HG03442 (cell line): Measurements from ENCODE around the gene N4BP2L1.

ENCODE experiments used
- ATAC-seq: cut with Tn5 transposase; IDR thresholded peaks from one replicate; pipeline ENCODE4 v1.9.1; 2021; ENCODE audit warnings: mild to moderate bottlenecking, moderate library complexity; ENCODE audit not compliant: unreplicated experiment

The N4BP2L1 gene

DNA sequence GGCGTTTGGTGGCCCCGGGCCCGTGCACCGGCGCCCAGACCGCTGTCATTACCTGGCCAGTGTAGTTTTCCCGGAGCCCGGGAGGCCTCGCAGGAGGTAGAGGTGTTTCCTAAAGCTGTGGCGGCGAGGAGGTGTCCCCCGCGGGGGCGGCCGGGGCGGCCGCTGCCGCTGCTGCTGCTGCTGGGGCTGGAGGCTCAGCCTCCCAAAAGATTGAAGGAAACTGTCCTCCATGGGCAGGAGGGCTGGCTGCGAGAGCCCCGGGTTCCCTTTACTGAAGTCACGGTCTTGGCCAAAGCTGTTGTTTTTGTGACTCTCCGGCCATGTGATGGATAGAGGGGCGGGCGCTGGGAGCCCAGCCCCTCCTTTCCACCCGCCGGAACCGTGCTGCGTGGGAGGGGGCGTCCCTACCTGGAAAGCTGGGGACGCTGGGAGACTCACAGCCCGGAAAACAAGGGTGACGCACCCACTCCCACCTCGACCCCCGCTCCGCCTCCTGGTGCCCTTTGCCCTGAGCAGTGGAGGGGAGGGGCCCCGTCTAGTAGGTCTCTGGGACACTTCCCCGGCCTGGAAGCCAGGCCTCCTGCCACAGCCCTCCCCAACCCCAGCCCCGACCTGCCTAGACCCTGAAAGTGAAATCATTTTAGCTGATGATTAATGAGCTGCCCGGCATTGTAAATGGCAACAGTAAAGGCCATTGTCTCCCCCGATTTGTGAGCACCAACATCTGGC lies at the start of gene N4BP2L1:
Gene N4BP2L1 (minus strand): TSS at position 279 of the 729 bp plus-strand sequence. CDS start 48 bp downstream, at position 231.
- peak; percentile 60 for ATAC-seq

DNA sequence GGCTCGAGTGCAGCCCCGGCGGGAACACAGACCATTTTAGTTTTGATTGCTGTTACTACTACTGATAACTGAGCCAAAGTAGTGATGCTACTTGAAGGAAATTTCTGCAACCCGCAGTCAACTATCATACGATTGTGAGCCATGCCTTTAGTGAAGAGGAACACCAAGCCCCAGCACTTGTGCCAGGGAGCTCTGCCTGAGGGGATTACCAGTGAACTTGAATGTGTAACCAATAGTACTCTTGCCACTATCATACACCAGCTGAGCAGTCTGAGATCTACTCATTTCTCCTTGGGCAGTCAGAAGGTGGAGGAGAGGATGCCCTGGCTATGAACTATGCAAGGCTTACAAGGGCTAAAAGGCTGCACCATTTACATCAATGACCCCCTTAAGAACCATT lies 49.0 kb upstream of the N4BP2L1 start:
- ATAC-seq = no peak

DNA sequence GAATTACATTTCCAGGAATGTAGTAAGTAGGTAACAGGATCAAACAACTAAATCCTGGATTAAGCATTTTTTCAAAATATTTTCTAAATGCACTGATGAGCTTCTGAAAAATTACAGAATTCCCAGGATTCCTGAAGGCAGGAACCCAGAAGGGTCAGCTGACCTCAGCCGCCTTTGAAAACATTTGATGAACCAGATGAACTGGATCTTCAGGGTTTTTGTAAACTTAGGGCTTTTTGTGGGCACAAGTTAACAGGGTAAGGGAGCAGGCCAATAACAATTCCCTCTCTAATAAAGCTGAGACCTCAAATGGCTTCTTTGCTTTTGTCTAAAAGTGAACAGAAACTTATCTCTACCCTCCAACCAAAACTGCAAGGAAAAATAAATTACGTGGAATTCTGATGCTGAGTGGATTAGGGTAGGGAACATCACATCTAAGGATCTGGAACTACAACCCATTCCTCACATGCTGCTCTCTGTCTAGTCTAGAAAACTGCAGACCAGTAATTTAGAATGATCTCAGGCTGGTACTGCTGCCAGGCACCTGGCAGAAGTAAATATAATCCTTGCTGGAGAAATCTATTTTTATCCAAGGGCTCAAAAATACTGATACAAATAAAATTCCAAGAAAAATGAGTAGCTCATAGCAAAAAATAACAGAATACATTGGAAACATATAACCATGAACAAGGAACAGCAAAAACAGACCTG lies 48.2 kb upstream of the N4BP2L1 start:
- no peak for ATAC-seq

DNA sequence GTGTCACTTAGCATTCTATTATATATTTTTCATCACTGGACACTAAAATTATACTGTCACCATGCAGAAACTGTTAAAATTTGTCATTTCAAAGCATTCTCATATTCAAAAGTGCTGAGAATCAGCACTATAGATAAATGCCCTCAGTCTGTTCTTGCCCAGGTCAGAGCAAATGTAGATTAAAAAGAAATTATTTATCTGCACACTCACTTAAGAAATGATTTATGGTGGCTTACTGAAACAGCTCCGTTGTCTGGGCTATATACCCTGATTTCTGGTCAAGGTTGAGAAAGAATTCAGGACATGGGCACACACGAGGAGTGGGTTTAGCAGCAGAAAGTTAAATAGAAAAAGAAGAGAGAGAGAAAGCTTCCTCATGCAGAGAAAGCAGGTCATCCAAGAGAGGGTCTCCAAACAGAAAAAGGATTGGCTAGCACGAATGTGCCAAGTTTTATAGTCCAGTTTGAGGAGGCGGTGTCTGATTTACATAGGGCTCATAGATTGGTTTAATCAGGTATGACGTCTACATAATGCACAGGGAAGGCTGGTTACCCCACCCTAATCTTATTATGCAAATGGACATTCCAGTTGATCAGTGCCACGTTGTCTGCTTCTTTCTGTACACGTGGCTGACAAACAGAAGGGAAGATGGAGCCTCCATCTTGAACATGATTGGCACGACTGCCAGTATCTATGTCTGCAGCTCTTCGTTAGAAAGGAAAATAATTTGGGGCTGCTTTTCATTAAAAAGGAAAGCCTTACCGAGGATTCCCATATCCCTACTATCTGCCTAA lies 47.3 kb upstream of the N4BP2L1 start:
- no peak for ATAC-seq

DNA sequence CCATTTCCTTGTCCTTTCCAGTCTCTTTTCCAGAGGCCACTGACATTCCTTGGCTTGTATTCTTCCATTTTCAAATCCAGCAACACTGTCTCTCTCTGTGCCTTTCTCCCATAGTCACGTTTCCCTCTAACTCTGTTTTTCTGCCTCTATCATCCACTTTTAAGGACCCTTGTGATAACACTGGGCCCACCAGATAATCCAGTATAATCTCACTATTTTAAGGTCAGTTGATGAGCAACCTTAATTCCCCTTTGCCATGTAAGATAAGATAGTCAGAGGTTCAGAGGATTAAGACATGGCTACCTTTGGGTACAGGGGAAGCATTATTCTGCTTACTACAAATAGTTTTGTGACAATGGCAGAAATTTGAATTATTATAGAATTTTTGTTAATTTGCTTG lies 45.7 kb upstream of the N4BP2L1 start:
- ATAC-seq = no peak

DNA sequence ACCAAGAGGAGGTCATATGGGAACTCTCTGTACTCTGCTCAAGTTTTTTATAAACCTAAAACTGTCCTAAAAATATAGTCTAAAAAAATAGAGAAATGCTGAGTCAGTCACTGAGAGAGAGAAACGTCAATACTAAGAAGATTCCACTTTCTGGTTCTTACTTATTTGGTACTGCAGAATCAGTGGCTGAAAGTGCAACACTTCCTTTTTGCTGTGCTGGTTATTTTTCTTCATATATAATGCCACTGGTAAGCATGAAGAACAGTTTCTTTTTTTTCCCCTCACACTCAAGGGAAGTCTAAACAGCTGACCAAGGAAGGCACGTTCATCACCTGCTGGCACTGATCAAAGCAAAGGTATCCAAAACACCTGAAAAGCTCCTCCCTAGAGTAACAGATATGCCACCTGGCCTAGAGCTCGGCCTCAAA lies 44.3 kb upstream of the N4BP2L1 start:
- peak; percentile 81 for ATAC-seq

DNA sequence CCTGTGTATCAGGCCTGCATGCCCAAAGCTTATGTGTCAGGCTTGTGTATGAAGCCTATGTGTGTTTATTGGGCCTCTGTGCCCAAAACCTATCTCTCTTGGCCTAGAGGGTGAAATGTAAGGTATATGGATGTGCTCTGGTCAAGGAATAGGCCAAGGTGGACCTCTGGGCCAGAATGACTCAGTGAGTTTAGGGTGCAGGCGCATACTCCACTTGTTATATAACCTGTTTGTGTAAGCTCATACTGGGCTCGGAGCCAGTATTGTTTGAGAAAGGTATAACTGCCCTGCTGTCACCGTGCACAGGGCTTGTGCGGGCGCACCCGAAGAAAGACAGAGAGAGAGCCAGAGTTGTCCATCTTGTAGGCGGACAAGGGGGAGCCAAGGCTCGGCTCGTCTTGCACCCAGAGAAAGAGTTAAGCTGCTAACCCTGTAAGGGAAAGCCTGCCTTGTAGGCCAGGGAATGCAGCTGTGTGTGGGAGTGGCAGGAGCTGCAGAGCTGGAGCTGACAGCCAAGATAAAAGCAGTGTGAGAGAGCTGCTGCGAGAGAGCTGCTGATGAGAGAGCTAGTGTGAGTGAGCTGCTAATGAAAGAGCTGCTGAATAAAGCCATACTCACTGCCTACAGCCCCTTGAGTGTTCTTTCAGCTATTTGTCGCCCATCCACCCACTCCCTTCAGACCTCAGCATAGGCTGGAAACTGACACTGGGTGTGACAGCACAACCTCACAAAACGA lies 43.4 kb upstream of the N4BP2L1 start:
- peak; percentile 14 for ATAC-seq

DNA sequence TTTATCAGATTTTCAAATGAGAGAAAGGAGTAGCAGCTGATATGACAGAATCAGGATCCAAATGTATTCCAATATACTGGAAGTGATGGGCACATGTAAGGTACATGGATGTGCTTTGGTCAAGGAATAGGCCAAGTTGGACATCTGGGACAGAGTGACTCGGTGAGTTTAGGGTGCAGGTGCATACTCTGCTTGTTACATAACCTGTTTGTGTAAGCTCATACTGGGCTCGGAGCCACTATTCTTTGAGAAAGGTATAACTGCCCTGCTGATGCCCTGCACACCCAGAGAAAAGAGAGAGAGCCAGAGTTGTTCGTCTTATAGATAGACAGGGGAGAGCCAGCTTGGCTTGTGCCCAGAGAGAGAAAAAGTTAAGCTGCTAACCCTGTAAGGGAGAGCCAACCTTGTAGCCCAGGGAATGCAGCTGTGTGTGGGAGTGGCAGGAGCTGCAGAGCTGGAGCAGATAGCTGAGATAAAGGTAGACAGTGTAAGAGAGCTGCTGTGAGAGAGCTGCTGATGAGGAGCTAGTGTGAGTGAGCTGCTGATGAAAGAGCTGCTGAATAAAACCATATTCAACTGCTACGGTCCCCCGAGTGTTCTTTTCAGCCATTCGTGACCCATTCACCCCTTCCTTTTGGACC lies 40.7 kb upstream of the N4BP2L1 start:
- ATAC-seq = no peak

DNA sequence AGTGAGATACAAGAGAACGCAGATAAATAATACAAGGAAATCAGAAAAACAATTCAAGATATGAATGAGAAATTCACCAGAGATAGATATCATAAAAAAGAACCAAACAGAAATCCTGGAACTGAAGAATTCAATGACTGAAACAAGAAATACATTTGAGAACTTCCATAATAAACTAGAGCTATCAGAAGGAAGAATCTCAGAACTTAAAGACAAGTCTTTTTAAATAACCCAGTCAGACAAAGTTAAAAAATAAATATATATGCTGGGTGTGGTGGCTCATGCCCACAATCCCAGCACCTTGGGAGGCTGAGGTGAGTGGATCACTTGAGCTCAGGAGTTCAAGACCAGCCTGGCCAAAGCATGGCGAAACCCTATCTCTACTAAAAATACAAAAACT lies 28.7 kb upstream of the N4BP2L1 start:
- no peak for ATAC-seq

DNA sequence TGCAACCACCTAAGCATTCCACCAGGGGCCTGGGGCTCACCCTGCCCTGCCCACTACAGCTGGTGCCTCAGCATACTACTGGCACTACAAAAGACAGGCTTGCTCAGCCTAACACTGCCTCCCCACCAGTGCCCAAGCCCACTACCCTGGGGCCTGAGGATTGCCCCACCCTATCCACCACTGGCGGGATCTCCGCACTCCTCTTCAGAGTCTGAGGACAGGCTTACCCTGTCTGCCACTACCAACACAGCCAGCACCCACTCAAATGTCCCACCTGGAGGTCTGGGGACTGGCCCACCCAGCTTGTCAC lies 27.6 kb upstream of the N4BP2L1 start:
- ATAC-seq = no peak

DNA sequence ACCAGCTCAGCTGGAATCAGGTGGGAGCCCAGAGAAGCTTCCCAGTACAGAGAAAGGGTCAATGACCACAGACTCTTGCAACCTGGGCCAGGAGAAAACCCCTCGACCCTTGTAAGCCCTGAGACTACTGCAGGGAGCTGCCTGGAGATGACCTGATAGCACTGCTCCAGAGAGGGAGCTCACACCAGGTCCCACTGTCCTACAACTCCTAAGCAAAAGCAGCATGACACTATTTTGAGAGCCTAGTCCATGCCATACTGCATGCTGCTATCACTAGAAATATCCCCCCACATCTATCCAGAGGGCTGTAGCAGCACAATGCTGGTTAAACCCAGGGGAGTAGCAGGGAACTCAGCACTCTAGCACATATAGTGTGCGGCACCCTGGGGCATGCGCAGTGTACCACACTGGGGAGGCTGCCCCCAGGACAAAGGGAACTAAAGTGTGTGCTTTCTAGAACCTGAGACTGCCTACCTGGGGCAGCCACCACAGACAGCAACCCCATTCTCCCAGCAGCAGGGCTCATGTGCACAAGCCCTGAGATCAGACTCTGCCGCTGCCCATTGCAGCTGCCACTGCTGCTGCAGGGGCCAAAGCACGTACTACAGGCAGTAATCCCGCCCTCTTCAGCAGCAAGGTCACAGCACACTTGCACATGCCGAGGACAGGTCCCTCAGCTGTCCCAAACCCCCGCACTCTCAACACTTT lies 27.1 kb upstream of the N4BP2L1 start:
- no peak for ATAC-seq

DNA sequence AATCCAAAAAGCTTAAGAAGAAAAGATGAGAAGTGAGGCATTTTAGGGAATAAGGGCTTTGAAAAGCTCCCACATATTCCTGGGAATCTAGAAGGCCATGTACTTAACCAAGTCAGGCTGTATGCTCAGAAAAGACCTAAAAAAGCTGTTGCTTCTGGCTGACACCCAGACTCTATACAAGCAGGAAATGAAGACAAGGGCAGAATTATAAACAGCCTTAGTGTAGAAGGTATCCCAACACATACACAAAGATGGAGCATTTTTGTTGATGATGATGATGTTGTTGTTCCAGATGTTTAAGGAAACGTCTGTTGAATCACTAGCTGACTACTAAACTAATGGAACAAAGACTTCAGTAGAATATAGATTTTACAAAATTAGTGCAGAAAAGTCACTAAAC lies 26.1 kb upstream of the N4BP2L1 start:
- ATAC-seq = no peak

DNA sequence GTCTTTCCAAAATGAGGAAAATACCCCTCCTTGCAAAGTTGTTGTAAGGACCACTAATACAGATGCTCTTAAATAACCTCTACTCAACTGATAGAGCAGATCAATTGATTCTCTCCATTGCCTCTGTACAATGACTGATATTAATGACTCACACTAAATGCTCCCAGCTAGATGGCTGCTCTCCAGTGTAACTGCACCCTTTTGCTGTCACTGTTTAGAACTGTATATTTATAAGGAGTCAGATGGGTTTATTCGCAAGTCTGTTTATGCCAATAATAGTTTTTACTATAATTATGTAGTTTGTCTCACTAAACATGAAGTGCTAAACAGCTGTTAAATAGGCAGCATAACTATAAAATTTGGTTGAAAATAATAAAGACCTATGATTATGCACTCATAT lies 21.0 kb upstream of the N4BP2L1 start:
- no peak for ATAC-seq

DNA sequence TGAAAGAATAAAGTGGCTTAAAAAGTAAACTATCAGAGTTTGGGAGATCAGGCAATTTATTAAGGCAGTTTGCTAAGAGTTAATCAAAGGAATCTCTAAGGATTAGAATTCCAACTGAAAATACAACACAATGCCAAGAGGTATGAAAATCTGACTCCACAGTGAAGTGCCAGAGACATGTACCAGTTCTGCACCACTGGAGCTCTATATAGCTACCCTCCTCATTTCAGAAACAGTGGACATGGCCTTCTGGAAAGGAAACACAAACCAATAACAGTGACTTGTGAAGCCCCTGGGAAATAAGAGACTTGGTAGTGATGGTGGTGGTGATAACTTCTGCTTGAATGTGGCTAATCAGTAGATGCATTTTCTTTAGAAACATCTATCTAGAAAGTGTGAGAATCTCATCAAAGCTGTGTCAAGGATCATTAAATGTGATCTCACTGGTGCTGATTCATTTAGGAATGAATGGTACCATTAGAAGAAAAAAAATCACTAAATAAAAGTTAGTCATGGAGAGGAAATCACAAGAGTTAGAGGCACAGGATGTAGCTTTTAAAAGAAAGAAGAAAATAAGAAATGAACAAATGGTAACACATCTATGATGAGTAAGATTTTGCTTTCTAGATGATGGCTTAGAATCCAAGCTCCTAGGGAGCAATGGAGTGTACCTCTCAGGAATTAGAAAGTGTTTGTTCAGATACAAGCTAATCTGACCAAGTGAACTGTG lies 20.1 kb upstream of the N4BP2L1 start:
- no peak for ATAC-seq

DNA sequence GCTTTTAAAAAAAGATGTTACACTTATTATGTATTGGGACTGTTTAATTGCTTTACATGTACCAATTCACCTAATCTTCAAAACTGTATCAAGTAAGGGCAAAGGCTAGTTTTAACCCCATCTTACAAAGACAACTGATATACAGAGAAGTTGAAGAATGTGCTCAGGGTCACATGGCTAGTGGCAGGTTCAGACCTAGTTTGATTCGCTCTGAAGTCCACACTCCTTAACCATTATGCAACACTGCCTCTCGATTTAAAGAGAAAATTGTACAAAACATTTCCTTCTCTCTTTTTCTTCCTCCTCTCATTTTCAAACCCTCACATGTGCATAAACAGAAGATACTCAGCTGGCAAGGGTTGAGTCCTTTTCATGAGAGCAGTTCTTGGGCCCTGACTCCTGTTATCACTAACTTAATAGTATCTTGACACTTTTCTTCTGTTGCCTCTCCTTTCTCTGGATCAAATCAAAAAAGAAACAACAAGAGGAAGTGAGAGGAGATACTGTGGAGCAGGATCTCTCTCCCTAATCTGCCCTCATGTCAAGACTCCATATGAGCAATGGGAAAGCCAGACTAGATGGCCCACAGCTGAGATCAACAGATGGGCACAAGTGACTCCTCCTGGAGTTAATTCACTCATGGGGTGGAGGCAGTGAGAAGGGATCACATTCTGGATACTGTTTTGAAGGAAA lies 19.0 kb upstream of the N4BP2L1 start:
- no peak for ATAC-seq

DNA sequence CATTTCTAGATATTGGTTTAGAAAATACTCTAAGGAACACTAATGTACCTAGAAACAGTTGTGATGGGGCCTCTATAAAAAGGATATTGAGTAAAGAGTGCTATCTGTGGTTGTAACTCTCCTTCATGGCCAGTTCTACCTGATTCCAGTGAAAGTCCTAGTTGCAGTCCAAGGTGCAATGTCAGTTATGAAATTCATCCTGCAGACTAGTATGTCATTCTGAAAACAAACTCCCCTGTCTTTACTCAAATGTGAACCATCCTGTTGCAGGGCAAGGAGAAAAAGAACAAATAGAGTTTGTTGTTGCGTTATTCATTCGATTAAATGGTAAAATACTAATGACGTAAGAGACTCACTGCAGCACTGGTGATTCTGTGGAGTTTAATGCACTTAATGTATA lies 18.3 kb upstream of the N4BP2L1 start:
- no peak for ATAC-seq

DNA sequence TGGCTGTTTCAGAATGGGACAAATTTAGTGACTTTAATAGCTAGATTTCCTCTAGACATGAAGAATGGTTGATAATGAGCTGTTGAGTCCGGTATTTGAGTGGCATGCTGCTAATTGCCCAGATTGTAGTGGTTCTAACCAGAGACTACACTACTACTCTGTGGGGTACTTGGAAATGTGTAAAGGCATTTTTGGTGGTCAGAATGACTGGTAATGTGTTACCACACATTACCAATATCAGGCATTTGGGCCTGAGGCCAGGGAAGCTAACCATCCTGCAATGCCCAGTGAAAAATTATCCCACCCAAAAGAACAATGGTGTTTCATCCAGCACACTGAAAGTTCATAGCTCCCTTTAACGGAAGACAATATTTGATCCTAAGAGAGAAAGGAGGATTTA lies 17.5 kb upstream of the N4BP2L1 start:
- no peak for ATAC-seq

DNA sequence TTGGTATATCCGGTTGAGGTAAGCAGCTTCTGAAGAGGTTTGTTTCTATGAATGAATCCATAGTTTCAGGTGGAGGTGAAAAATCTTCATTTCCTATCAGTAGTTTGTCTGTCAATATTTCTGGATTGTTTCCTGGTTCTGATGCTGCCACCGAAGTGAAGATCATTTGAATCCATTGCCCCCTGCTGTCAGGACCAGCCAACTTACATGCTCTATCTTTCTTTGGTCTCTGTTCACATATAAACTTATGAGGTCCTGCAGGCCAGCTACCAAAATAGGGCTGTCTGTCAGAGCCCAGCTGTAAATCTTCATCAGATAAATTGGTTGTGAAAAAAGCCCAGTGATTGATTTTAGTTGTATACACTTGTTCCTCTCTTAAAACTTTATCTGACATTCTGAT lies 15.2 kb upstream of the N4BP2L1 start:
- ATAC-seq = peak; percentile 63

DNA sequence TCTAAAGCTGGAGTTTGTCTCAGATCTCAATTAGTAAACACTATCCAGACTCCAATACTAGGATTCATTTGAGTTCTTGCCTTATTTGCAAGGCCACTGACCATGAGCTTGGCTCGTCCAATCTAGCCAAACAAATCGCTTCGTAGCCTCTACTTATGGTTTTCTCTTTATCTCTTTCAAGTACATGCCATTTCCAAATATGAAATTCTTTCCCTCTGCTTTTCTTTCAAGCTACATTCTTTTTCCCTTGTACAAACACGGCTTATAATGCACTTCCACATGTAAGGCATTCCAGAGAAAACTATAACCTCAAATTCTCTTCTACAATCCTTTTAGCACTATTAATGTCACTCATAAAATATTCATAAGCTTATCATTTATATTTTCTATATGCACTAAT lies 10.9 kb upstream of the N4BP2L1 start:
- ATAC-seq = no peak
